A549 (cell line): ENCODE results near the gene RAP1GAP2. TPM values are rescaled to one million over a fixed set of nuclear protein-coding genes. Genes with fewer than 3 reads are reported as not detected.
"Not testable (repeated sequence)": the region's sequence is repeated elsewhere in the genome, so short reads cannot be mapped to it uniquely, and the experiment has no call there.

Source experiments
- ATAC-seq, 2 experiments: fragments of 200-7000 bp in 1 of 2; fragments of >200 bp in 1 of 2; cut with Nextera tagmentation in 1 of 2; cut with Tn5 transposase in 1 of 2; 3 replicates each; pipeline versions ENCODE4 v1.8.0 to v1.9.1; 2018 to 2020; ENCODE audit warnings: mild to moderate bottlenecking in 1 of 2, moderate library complexity in 1 of 2
- CTCF ChIA-PET: fragments of 300-600 bp; sonication (Branson Sonifier 250); formaldehyde crosslinking; extraction: SDS; loops from one replicate; lab custom pipeline; 2021; ENCODE audit warnings: antibody characterized with exemption, inconsistent platforms; lab: Yijun Ruan, JAX
- POLR2A ChIA-PET: fragments of 350-600 bp; formaldehyde crosslinking; extraction: SDS; loops from one replicate; lab custom pipeline; 2021; ENCODE audit warnings: antibody characterized with exemption, inconsistent platforms; lab: Yijun Ruan, JAX
- DNase-seq, 2 experiments: peaks; one replicate each; pipeline versions ENCODE4 v3.0.0 to v3.0.0-alpha.2; 2011 to 2016; ENCODE audit warnings: low read depth in 1 of 2, low spot score in 1 of 2
- FAIRE-seq: peaks from 2 replicates; lab custom pipeline; 2011; peaks lifted over from hg19 to GRCh38; lab: Jason Lieb, UNC
- H3K27ac ChIP-seq, 2 experiments: fragments of >200 bp; sonication (Bioruptor Twin); formaldehyde crosslinking; 3 replicates each; pipeline ENCODE4 v1.5.1; 2016 to 2017
- H3K4me1 ChIP-seq: fragments of >200 bp; sonication (Bioruptor Twin); formaldehyde crosslinking; 3 replicates; pipeline ENCODE4 v1.6.1; 2016
- H3K4me2 ChIP-seq: fragments of >200 bp; sonication (Bioruptor Twin); formaldehyde crosslinking; 3 replicates; pipeline ENCODE4 v1.6.1; 2016
- H3K4me3 ChIP-seq: fragments of >200 bp; sonication (Bioruptor Twin); formaldehyde crosslinking; 3 replicates; pipeline ENCODE4 v1.5.1; 2016
- H3K9me3 ChIP-seq: fragments of >200 bp; sonication (Bioruptor Twin); formaldehyde crosslinking; 3 replicates; pipeline ENCODE4 v1.6.1; 2016
- CHD2 ChIP-seq: fragments of 150-350 bp; IDR thresholded peaks from 2 replicates; pipeline ENCODE4 v1.6.1; 2014; ENCODE audit warnings: low read length; ENCODE audit not compliant: partially characterized antibody
- CHD4 ChIP-seq: fragments of 200-600 bp; sonication (generic); IDR thresholded peaks from 2 replicates; pipeline ENCODE4 v1.6.1; 2016; ENCODE audit warnings: antibody characterized with exemption, mild to moderate bottlenecking, borderline replicate concordance
- ESRRA ChIP-seq: fragments of 150-350 bp; IDR thresholded peaks from 2 replicates; pipeline ENCODE4 v1.6.1; 2014; ENCODE audit warnings: mild to moderate bottlenecking, low read length, borderline replicate concordance
- FOSB ChIP-seq: fragments of 250-450 bp; sonication (Bioruptor Pico); IDR thresholded peaks from 2 replicates; pipeline ENCODE4 v1.5.0; 2020; ENCODE audit warnings: mild to moderate bottlenecking, moderate library complexity
- FOSL2 ChIP-seq, 2 experiments: fragments of 450-650 bp in 1 of 2; fragments of >200 bp in 1 of 2; sonication (Bioruptor Twin) in 1 of 2; formaldehyde crosslinking; IDR thresholded peaks; 2 replicates each; pipeline versions ENCODE4 v1.5.0 to v1.6.1; 2016 to 2020; ENCODE audit warnings: mild to moderate bottlenecking in 1 of 2, moderate library complexity in 1 of 2
- HEYL ChIP-seq: fragments of 250-450 bp; sonication (Bioruptor Pico); IDR thresholded peaks from 2 replicates; pipeline ENCODE4 v1.8.0; 2021; ENCODE audit warnings: mild to moderate bottlenecking, moderate library complexity
- HOXB13 ChIP-seq: fragments of 250-450 bp; sonication (Bioruptor Pico); IDR thresholded peaks from 2 replicates; pipeline ENCODE4 v1.5.0; 2020; ENCODE audit warnings: low read depth, mild to moderate bottlenecking, moderate library complexity
- JUNB ChIP-seq: fragments of >200 bp; sonication (Bioruptor Twin); formaldehyde crosslinking; IDR thresholded peaks from 2 replicates; pipeline ENCODE4 v1.6.1; 2016
- MAFK ChIP-seq: fragments of 450-650 bp; IDR thresholded peaks from 2 replicates; pipeline ENCODE4 v1.6.1; 2014; ENCODE audit not compliant: partially characterized antibody
- MAZ ChIP-seq: fragments of 150-350 bp; IDR thresholded peaks from 2 replicates; pipeline ENCODE4 v1.6.1; 2014; ENCODE audit warnings: antibody characterized with exemption, low read depth, low read length, borderline replicate concordance
- POLR2A ChIP-seq: IDR thresholded peaks from 2 replicates; pipeline ENCODE4 v1.6.1; 2012; ENCODE audit warnings: mild to moderate bottlenecking, low read length
- TFCP2L1 ChIP-seq: fragments of 250-450 bp; sonication (Bioruptor Pico); IDR thresholded peaks from 2 replicates; pipeline ENCODE4 v1.5.0; 2021; ENCODE audit warnings: mild to moderate bottlenecking
- ZSCAN20 ChIP-seq: fragments of 250-450 bp; sonication (Bioruptor Pico); IDR thresholded peaks from 2 replicates; pipeline ENCODE4 v1.8.0; 2022; ENCODE audit warnings: mild to moderate bottlenecking, moderate library complexity
- WGBS: methylation state at CpG from one replicate; pipeline ENCODE4 v1.1.6; 2017; ENCODE audit errors: missing lambda C conversion rate; 5-methylcytosine and 5-hydroxymethylcytosine counted together
- polyA plus RNA-seq, 4 experiments: library from polyadenylated mRNA; depleted of rRNA in 3 of 4; stranded (reverse); fragments of >200 nt; fragmentation: RNase III in 1 of 4; extraction: RNeasy Plus Mini Kit Qiagen cat#74134 plus additional on column Dnase treatment in 1 of 4; gene quantifications; 2 replicates in 3 of 4; 3 replicates in 1 of 4; pipeline ENCODE4 v1.2.3, GENCODE V29; 2011 to 2017
- TF ChIP-seq, protein P1 (sequence below): fragments of >200 bp; sonication (Bioruptor Twin); formaldehyde crosslinking; IDR thresholded peaks from 3 replicates; pipeline ENCODE4 v1.6.1; 2016
- TF ChIP-seq, protein P2 (sequence below): fragments of 200-600 bp; sonication (generic); IDR thresholded peaks from 2 replicates; pipeline ENCODE4 v1.6.1; 2016; ENCODE audit warnings: antibody characterized with exemption, mild to moderate bottlenecking, moderate library complexity

The RAP1GAP2 gene
- polyA plus RNA-seq, 2 of the 4 experiments (the other 2 are of a cell fraction) = 8.3 to 20.8 TPM

DNA sequence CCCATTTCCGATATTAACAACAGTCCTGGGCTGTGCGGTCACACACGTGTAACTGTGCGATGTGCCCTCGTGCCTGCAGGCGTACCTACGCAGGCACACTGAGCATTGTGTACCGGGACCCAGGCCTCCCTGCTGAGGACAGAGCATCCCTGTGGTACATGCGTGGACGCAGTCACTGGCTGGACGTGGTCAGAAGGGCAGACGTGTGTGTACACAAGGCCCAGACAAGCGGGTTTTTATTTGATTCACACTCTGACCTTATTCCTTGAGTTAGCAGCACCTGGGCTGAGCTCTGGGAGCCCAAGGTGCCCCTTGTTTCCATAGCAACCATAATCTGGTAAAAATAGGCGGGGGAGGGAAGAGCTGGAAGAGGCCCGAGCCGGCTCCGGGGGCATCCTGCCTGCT lies 19.5 kb downstream of the RAP1GAP2 start:
- Histone ChIP-seq H3K4me2 (no peak overlapping the region), H3K27ac (no peak overlapping the region), H3K4me1 (peaks cover 14% of the 10 kb centered on the region; the same call in 2 of the 3 replicates), H3K9me3 (no peaks in the 10 kb centered on the region), H3K4me3 (no peak overlapping the region)
- DNase-seq (no peak), ATAC-seq (no peak), FAIRE-seq (no peak)
- 81% methylated on average over 17 of the region's 17 CpGs for WGBS
- ChIA-PET CTCF (interaction anchor here (1.5 to 2.5 kb wide), 3 partner anchors 12 to 33 kb away, joined by 4 to 10 read pairs (median 9); no protein-coding TSS in a partner anchor), POLR2A (no interaction called here)
- TF ChIP-seq, protein P1, sequence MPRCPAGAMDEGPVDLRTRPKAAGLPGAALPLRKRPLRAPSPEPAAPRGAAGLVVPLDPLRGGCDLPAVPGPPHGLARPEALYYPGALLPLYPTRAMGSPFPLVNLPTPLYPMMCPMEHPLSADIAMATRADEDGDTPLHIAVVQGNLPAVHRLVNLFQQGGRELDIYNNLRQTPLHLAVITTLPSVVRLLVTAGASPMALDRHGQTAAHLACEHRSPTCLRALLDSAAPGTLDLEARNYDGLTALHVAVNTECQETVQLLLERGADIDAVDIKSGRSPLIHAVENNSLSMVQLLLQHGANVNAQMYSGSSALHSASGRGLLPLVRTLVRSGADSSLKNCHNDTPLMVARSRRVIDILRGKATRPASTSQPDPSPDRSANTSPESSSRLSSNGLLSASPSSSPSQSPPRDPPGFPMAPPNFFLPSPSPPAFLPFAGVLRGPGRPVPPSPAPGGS = no peak
- TF ChIP-seq HOXB13 (CRISPR knock-in tag) = no peak
- TF ChIP-seq MAFK = no peak
- no peak for TF ChIP-seq POLR2A
- no peak for TF ChIP-seq ZSCAN20 (CRISPR knock-in tag)
- no peak for TF ChIP-seq MAZ
- TF ChIP-seq, protein P2, sequence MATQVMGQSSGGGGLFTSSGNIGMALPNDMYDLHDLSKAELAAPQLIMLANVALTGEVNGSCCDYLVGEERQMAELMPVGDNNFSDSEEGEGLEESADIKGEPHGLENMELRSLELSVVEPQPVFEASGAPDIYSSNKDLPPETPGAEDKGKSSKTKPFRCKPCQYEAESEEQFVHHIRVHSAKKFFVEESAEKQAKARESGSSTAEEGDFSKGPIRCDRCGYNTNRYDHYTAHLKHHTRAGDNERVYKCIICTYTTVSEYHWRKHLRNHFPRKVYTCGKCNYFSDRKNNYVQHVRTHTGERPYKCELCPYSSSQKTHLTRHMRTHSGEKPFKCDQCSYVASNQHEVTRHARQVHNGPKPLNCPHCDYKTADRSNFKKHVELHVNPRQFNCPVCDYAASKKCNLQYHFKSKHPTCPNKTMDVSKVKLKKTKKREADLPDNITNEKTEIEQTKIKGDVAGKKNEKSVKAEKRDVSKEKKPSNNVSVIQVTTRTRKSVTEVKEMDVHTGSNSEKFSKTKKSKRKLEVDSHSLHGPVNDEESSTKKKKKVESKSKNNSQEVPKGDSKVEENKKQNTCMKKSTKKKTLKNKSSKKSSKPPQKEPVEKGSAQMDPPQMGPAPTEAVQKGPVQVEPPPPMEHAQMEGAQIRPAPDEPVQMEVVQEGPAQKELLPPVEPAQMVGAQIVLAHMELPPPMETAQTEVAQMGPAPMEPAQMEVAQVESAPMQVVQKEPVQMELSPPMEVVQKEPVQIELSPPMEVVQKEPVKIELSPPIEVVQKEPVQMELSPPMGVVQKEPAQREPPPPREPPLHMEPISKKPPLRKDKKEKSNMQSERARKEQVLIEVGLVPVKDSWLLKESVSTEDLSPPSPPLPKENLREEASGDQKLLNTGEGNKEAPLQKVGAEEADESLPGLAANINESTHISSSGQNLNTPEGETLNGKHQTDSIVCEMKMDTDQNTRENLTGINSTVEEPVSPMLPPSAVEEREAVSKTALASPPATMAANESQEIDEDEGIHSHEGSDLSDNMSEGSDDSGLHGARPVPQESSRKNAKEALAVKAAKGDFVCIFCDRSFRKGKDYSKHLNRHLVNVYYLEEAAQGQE = no peak
- no peak for TF ChIP-seq CHD2
- no peak for TF ChIP-seq HEYL (CRISPR knock-in tag)
- TF ChIP-seq ESRRA = no peak
- TF ChIP-seq JUNB = no peak
- no peak for TF ChIP-seq FOSL2 (IDR thresholded peaks at IDR 0.05)
- no peak for TF ChIP-seq FOSL2 (CRISPR knock-in tag; IDR thresholded peaks at IDR 0.05)
- TF ChIP-seq CHD4 = no peak

DNA sequence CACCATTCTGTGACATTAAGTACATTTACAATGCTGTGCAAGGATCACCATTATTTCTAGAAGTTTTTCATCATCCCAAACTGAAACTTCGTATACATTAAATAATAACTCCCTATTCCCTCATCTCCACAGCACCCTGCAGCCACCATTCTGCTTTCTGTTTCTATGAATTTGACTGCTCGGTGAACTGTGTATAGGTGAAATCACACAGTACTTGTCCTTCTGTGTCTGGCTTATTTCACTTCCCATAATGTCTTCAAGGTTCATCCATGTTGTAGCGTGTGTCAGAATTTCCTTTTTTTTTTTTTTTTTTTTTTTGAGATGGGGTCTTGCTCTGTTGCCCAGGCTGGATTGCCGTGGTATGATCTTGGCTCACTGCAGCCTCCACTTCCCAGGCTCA lies 20.4 kb downstream of the RAP1GAP2 start:
- no peak overlapping the region for H3K4me3 ChIP-seq
- DNase-seq (no peak), ATAC-seq (no peak), FAIRE-seq (no peak)
- ChIA-PET CTCF (interaction anchor here (0.6 to 1.8 kb wide), 4 partner anchors 11 to 196 kb away, joined by 3 to 5 read pairs (median 4); no protein-coding TSS in a partner anchor), POLR2A (no interaction called here)
- H3K27ac ChIP-seq = no peak overlapping the region
- no peaks in the 10 kb centered on the region for H3K9me3 ChIP-seq
- 88% methylated on average over 4 of the region's 4 CpGs for WGBS
- no peak overlapping the region for H3K4me2 ChIP-seq
- TF ChIP-seq MAFK = no peak
- TF ChIP-seq, protein P2 = no peak
- TF ChIP-seq MAZ = no peak
- TF ChIP-seq HEYL (CRISPR knock-in tag) = no peak
- no peak for TF ChIP-seq TFCP2L1 (CRISPR knock-in tag)
- TF ChIP-seq FOSB (CRISPR knock-in tag) = no peak
- peaks cover 11% of the 10 kb centered on the region; the same call in 2 of the 3 replicates for H3K4me1 ChIP-seq

DNA sequence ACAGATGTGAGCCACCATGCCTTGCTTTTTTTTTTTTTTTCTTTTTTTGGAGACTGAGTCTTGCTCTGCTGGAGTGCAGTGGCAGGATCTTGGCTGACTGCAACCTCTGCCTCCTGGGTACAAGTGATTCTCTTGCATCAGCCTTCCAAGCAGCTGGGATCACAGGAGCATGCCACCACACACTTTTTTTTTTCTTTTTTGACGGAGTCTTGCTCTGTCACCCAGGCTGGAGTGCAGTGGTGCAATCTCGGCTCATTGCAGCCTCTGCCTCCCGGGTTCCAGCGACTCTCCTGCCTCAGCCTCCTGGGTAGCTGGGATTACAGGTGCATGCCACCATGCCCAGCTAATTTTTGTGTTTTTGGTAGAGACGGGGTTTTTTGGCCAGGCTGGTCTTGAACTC lies 23.1 kb downstream of the RAP1GAP2 start:
- H3K9me3 ChIP-seq, H3K4me3 ChIP-seq, ATAC-seq, H3K4me2 ChIP-seq, DNase-seq, FAIRE-seq, H3K4me1 ChIP-seq, H3K27ac ChIP-seq: not testable (repeated sequence)
- WGBS = 83% methylated on average over 5 of the region's 5 CpGs
- ChIA-PET POLR2A (interaction anchor here (0.7 kb wide), 2 partner anchors 23 to 783 kb away, joined by 4 read pairs; no protein-coding TSS in a partner anchor), CTCF (interaction anchor here (0.8 to 1.6 kb wide), 3 partner anchors 16 to 194 kb away, joined by 3 read pairs; no protein-coding TSS in a partner anchor)
